DND-41 (cell line): Measurements from ENCODE around the gene ALCAM.

Experiments used
- ATAC-seq: fragments of 200-7000 bp; cut with Tn5 transposase; 3 replicates; pipeline ENCODE4 v1.9.1; 2021; ENCODE audit warnings: low read depth; ENCODE audit not compliant: insufficient read depth
- DNase-seq: peaks from one replicate; pipeline ENCODE4 v3.0.0-alpha.2; 2020
- H2AFZ ChIP-seq: 2 replicates; pipeline ENCODE4 v1.6.0; 2012; ENCODE audit warnings: low read depth, low read length
- H3K27ac ChIP-seq: 2 replicates; pipeline ENCODE4 v1.5.1; 2012; ENCODE audit warnings: low read length, inconsistent platforms
- H3K27me3 ChIP-seq: fragments of 200-600 bp; sonication (generic); 2 replicates; pipeline ENCODE4 v1.6.0; 2012; ENCODE audit warnings: low read length, mild to moderate bottlenecking, inconsistent platforms; ENCODE audit not compliant: insufficient read depth, poor library complexity
- H3K36me3 ChIP-seq: 2 replicates; pipeline ENCODE4 v1.5.1; 2012; ENCODE audit warnings: low read length, inconsistent platforms; ENCODE audit not compliant: insufficient read depth
- H3K4me1 ChIP-seq: 2 replicates; pipeline ENCODE4 v1.5.1; 2012; ENCODE audit warnings: mild to moderate bottlenecking, low read length; ENCODE audit not compliant: insufficient read depth
- H3K4me2 ChIP-seq: 2 replicates; pipeline ENCODE4 v1.6.0; 2012; ENCODE audit warnings: mild to moderate bottlenecking, moderate library complexity, low read length, inconsistent platforms; ENCODE audit not compliant: insufficient read depth
- H3K4me3 ChIP-seq, 2 experiments: fragments of 200-600 bp in 1 of 2; shearing (Covaris generic) in 1 of 2; 2 replicates each; pipeline ENCODE4 v1.5.1; 2012 to 2016; ENCODE audit warnings: inconsistent platforms in 2 of 2, low read length in 2 of 2, mild to moderate bottlenecking in 2 of 2, low read depth in 1 of 2, moderate library complexity in 1 of 2
- H3K79me2 ChIP-seq: 2 replicates; pipeline ENCODE4 v1.6.0; 2012; ENCODE audit warnings: low read length, inconsistent platforms; ENCODE audit not compliant: insufficient read depth
- H3K9ac ChIP-seq: 2 replicates; pipeline ENCODE4 v1.6.0; 2012; ENCODE audit warnings: low read depth, mild to moderate bottlenecking, inconsistent platforms, low read length, moderate library complexity
- H3K9me3 ChIP-seq: 2 replicates; pipeline ENCODE4 v1.5.1; 2012; ENCODE audit warnings: low read length, moderate library complexity, mild to moderate bottlenecking, inconsistent platforms; ENCODE audit not compliant: insufficient read depth, severe bottlenecking
- H4K20me1 ChIP-seq: 2 replicates; pipeline ENCODE4 v1.6.0; 2012; ENCODE audit warnings: low read length; ENCODE audit not compliant: insufficient read depth
- CTCF ChIP-seq: IDR thresholded peaks from 2 replicates; pipeline ENCODE4 v1.5.1; 2012; ENCODE audit warnings: borderline replicate concordance, low read length, moderate library complexity, mild to moderate bottlenecking; ENCODE audit not compliant: poor library complexity, severe bottlenecking; ENCODE audit errors: extremely low read depth
- EZH2 ChIP-seq: IDR thresholded peaks from 3 replicates; pipeline ENCODE4 v1.6.1; 2012; ENCODE audit warnings: borderline replicate concordance, low read depth, mild to moderate bottlenecking, moderate library complexity, low read length, inconsistent platforms; ENCODE audit not compliant: severe bottlenecking

ALCAM gene

GRCh38 chr3:105456017-105456416 lies 89.3 kb downstream of the ALCAM start:
- Histone ChIP-seq H3K4me3 (no peak overlapping the region), H3K79me2 (no peaks in the 10 kb centered on the region), H3K27ac (no peak overlapping the region), H3K9ac (no peak overlapping the region), H3K4me1 (no peaks in the 10 kb centered on the region), H4K20me1 (no peaks in the 10 kb centered on the region), H2AFZ (no peak overlapping the region), H3K4me2 (no peak overlapping the region), H3K27me3 (no peaks in the 10 kb centered on the region), H3K36me3 (no peaks in the 10 kb centered on the region), H3K9me3 (no peaks in the 10 kb centered on the region)
- TF ChIP-seq EZH2 (no peak), CTCF (no peak)
- no peak for ATAC-seq
- DNase-seq = no peak

- Histone ChIP-seq H3K27me3 (no peaks in the 10 kb centered on the region), H3K9me3 (no peaks in the 10 kb centered on the region), H3K79me2 (no peaks in the 10 kb centered on the region), H3K4me1 (no peaks in the 10 kb centered on the region), H3K4me3 (no peak overlapping the region), H2AFZ (no peak overlapping the region), H3K4me2 (no peak overlapping the region), H4K20me1 (no peaks in the 10 kb centered on the region), H3K36me3 (no peaks in the 10 kb centered on the region), H3K27ac (no peak overlapping the region), H3K9ac (no peak overlapping the region)
- ATAC-seq (no peak), DNase-seq (no peak)
- TF ChIP-seq EZH2 (no peak), CTCF (no peak)
Observed at GRCh38 chr3:105458518-105459215, 92.0 kb downstream of the ALCAM start.

- H3K79me2 ChIP-seq = no peaks in the 10 kb centered on the region
- no peak overlapping the region for H3K4me2 ChIP-seq
- no peak overlapping the region for H3K4me3 ChIP-seq
- no peaks in the 10 kb centered on the region for H3K27me3 ChIP-seq
- H2AFZ ChIP-seq = no peak overlapping the region
- TF ChIP-seq EZH2 = no peak
- TF ChIP-seq CTCF = no peak
- no peak for ATAC-seq
- no peak overlapping the region for H3K9ac ChIP-seq
- H4K20me1 ChIP-seq = no peaks in the 10 kb centered on the region
- no peaks in the 10 kb centered on the region for H3K4me1 ChIP-seq
- H3K36me3 ChIP-seq = no peaks in the 10 kb centered on the region
- H3K27ac ChIP-seq = no peak overlapping the region
- no peak for DNase-seq
- H3K9me3 ChIP-seq = no peaks in the 10 kb centered on the region
Observed at GRCh38 chr3:105459566-105460290, 93.0 kb downstream of the ALCAM start.
